Measurements from ENCODE around the gene IL12RB1. TPM values are rescaled to one million over a fixed set of nuclear protein-coding genes. Genes with fewer than 3 reads are reported as not detected.

IL12RB1 gene
- total RNA-seq (2021; ENCODE audit: unreplicated experiment): not detected
- polyA plus RNA-seq (2012): not detected in 2 replicates
- Bru-seq, nascent RNA: not detected
- not detected for BruChase-seq, experiment 1, labeled RNA remaining after a 6-hour chase
- not detected for BruChase-seq, experiment 2, labeled RNA remaining after a 2-hour chase
- long read RNA-seq: 0 reads

DNA sequence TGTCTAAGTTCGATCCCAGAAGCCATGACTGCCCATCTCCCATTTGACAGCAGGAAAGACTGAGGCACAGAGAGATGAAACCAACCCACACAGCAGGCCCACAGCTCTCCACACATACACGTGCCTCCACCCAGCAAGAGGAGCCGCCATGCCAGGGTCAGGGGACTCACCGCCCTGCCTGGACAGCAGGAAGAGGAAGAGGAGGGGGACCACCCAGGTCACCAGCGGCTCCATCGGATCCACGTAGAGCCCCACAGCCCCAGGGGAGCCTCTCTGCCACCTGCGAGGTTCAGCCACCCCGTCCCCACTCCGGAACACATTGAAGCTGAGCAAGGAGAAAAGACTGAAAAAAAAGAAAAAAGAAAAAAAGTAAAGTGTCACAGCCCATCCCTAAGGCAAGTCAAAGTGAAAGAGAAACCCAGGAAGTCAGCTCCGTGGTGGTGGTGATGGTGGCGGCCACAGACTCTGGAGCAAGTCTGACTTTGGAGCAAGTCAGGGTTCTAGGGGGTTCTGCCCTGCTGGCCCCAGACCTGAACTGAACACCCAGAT, at the start of gene IL12RB1:
TSS of gene IL12RB1 (minus strand) at position 345 of the 549 bp plus-strand sequence. CDS start at position 234, 111 bp downstream.
- ATAC-seq: no peak
- RAD21 ChIA-PET (ENCODE audit: low non-redundant PET in 1 of 2, low total read pairs in 2 of 2, uncharacterized antibody in 2 of 2, unreplicated experiment in 2 of 2): no interaction called here

More for the DNA sequence above, at the start of gene IL12RB1:
- CTCF ChIA-PET: no interaction called here
- Histone ChIP-seq H3K4me3 (replicated peaks in 1 of 2; ENCODE audit: low read depth in 1 of 2, low read length in 2 of 2) (no peak within 1 kb of the TSS), H3K9me3 (ENCODE audit: control insufficient read depth in 1 of 2, insufficient read depth in 1 of 2, low read depth in 1 of 2, low read length in 2 of 2) (no peaks in the 10 kb centered on the region), H3K4me1 (ENCODE audit: control insufficient read depth in 1 of 2, insufficient read depth in 2 of 2, low read length in 2 of 2) (peaks cover 0 to 4% of the 10 kb centered on the region in 2 experiments; a peak in 1 of 4 replicates), H2AFZ (ENCODE audit: low read depth, low read length, poor library complexity, severe bottlenecking) (no peak within 1 kb of the TSS), H3K27ac (ENCODE audit: low read depth, low read length) (no peak within 1 kb of the TSS), H3K9ac (ENCODE audit: low read length) (no peak within 1 kb of the TSS), H3K36me3 (ENCODE audit: control insufficient read depth in 1 of 2, insufficient read depth in 2 of 2, low read length in 2 of 2) (no peaks in the 10 kb centered on the region), H3K79me2 (ENCODE audit: insufficient read depth, low read length) (no peaks in the 10 kb centered on the region), H3K9me2 (ENCODE audit: insufficient read depth) (no peaks in the 10 kb centered on the region), H3K27me3 (ENCODE audit: insufficient read depth, low read length) (no peaks in the 10 kb centered on the region), H4K20me1 (ENCODE audit: insufficient read depth) (no peaks in the 10 kb centered on the region), H3K4me2 (ENCODE audit: low read length) (no peak within 1 kb of the TSS)
- DNase-seq (ENCODE audit: low read depth, low spot score): no peak
- no TSS peak for BruUV-seq (replicated peaks)
- intact Hi-C loops (cut with micrococcal nuclease): no loop called here
- TF ChIP-seq FOSL1 (IDR thresholded peaks at IDR 0.05; ENCODE audit: low read depth) (no peak), CBX3 (IDR thresholded peaks at IDR 0.05; ENCODE audit: low read depth) (no peak), TCF7L2 (IDR thresholded peaks at IDR 0.05; ENCODE audit: borderline replicate concordance, extremely low read depth, insufficient read depth, insufficient read length) (no peak), ELF1 (IDR thresholded peaks at IDR 0.05; ENCODE audit: borderline replicate concordance, low read depth) (no peak), POLR2A (IDR thresholded peaks at IDR 0.05; ENCODE audit: borderline replicate concordance, extremely low read depth, insufficient read depth, insufficient read length) (no peak), CEBPB (IDR thresholded peaks at IDR 0.05; ENCODE audit: low read depth) (no peak), YY1 (IDR thresholded peaks at IDR 0.05; ENCODE audit: extremely low read depth, insufficient replicate concordance, low read depth, low read length) (no peak), EZH2 (IDR thresholded peaks at IDR 0.05) (no peak), ZNF274 (IDR thresholded peaks at IDR 0.05; ENCODE audit: low read depth, low read length) (no peak)
- TF ChIP-seq, protein P1, sequence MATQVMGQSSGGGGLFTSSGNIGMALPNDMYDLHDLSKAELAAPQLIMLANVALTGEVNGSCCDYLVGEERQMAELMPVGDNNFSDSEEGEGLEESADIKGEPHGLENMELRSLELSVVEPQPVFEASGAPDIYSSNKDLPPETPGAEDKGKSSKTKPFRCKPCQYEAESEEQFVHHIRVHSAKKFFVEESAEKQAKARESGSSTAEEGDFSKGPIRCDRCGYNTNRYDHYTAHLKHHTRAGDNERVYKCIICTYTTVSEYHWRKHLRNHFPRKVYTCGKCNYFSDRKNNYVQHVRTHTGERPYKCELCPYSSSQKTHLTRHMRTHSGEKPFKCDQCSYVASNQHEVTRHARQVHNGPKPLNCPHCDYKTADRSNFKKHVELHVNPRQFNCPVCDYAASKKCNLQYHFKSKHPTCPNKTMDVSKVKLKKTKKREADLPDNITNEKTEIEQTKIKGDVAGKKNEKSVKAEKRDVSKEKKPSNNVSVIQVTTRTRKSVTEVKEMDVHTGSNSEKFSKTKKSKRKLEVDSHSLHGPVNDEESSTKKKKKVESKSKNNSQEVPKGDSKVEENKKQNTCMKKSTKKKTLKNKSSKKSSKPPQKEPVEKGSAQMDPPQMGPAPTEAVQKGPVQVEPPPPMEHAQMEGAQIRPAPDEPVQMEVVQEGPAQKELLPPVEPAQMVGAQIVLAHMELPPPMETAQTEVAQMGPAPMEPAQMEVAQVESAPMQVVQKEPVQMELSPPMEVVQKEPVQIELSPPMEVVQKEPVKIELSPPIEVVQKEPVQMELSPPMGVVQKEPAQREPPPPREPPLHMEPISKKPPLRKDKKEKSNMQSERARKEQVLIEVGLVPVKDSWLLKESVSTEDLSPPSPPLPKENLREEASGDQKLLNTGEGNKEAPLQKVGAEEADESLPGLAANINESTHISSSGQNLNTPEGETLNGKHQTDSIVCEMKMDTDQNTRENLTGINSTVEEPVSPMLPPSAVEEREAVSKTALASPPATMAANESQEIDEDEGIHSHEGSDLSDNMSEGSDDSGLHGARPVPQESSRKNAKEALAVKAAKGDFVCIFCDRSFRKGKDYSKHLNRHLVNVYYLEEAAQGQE (IDR thresholded peaks at IDR 0.05; ENCODE audit: low read depth): no peak
- TF ChIP-seq, protein P2, sequence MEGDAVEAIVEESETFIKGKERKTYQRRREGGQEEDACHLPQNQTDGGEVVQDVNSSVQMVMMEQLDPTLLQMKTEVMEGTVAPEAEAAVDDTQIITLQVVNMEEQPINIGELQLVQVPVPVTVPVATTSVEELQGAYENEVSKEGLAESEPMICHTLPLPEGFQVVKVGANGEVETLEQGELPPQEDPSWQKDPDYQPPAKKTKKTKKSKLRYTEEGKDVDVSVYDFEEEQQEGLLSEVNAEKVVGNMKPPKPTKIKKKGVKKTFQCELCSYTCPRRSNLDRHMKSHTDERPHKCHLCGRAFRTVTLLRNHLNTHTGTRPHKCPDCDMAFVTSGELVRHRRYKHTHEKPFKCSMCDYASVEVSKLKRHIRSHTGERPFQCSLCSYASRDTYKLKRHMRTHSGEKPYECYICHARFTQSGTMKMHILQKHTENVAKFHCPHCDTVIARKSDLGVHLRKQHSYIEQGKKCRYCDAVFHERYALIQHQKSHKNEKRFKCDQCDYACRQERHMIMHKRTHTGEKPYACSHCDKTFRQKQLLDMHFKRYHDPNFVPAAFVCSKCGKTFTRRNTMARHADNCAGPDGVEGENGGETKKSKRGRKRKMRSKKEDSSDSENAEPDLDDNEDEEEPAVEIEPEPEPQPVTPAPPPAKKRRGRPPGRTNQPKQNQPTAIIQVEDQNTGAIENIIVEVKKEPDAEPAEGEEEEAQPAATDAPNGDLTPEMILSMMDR (IDR thresholded peaks at IDR 0.05 in 2 of 3, conservative IDR thresholded peaks at IDR 0.05 in 1 of 3; ENCODE audit: borderline replicate concordance in 1 of 3, insufficient read depth in 1 of 3, low read depth in 2 of 3, low read length in 2 of 3): no peak
- POLR2A ChIA-PET: no interaction called here

Measured in HCT116 (cell line).